ENCODE measurements around the gene NFATC1. TPM values are rescaled to one million over a fixed set of nuclear protein-coding genes. Genes with fewer than 3 reads are reported as not detected.

Gene NFATC1
- total RNA-seq, 6 donors from 2014 or later = 13.6 to 39.5 (median 20.3) TPM

- H3K27me3 ChIP-seq = no peaks in the 10 kb centered on the region
- no peaks in the 10 kb centered on the region for H3K9me3 ChIP-seq
- 57 to 59% methylated on average over 14 to 20 of the region's 20 CpGs for WGBS, 2 donors
- ATAC-seq (ENCODE audit: low FRiP score in 2 of 2) = peak; percentile 7 to 57
- DNase-seq = peak; percentile 18 to 68
- H3K4me1 ChIP-seq = peaks cover 23 to 32% (median 27%) of the 10 kb centered on the region in 4 donors
- H3K36me3 ChIP-seq = peaks cover 0 to 2% (median 0%) of the 10 kb centered on the region in 4 donors
- peak in 1 of 2 donors; percentile 3 for TF ChIP-seq POLR2AphosphoS5 (IDR thresholded peaks at IDR 0.05)
- TF ChIP-seq POLR2A (IDR thresholded peaks at IDR 0.05) = no peak
- TF ChIP-seq EP300 (IDR thresholded peaks at IDR 0.05) = peak in 1 of 4 donors; percentile 27
- no peak for TF ChIP-seq CTCF (IDR thresholded peaks at IDR 0.05)
- H3K27ac ChIP-seq = peak overlapping the region; percentile 81 to 93 (median 86)
- H3K4me3 ChIP-seq = peak overlapping the region in 2 of 4 donors; percentile 43 to 47
Measured at GRCh38 chr18:79506191-79507075, 110.7 kb downstream of the NFATC1 start.

GRCh38 chr18:79507076-79507545 lies 111.4 kb downstream of the NFATC1 start:
- Histone ChIP-seq H3K27me3 (no peaks in the 10 kb centered on the region), H3K27ac (peak overlapping the region; percentile 81 to 93 (median 86)), H3K4me3 (peak overlapping the region in 3 of 4 donors; percentile 27 to 47 (median 43)), H3K4me1 (peaks cover 23 to 32% (median 27%) of the 10 kb centered on the region in 4 donors), H3K9me3 (no peaks in the 10 kb centered on the region), H3K36me3 (peaks cover 0 to 4% (median under 1%) of the 10 kb centered on the region in 4 donors)
- WGBS, 2 donors = 20% methylated on average over 19 of the region's 24 CpGs; no CpG with 5 or more reads in 1 of the 2 donors
- TF ChIP-seq POLR2AphosphoS5 (IDR thresholded peaks at IDR 0.05) = peak in 1 of 2 donors; percentile 31
- no peak for TF ChIP-seq POLR2A (IDR thresholded peaks at IDR 0.05)
- DNase-seq (peak; percentile 41 to 87), ATAC-seq (ENCODE audit: low FRiP score in 2 of 2) (peak; percentile 81 to 89)

- Histone ChIP-seq H3K9me3 (no peaks in the 10 kb centered on the region), H3K27ac (peak overlapping the region; percentile 81 to 93 (median 86)), H3K27me3 (no peaks in the 10 kb centered on the region), H3K36me3 (peaks cover 0 to 8% (median 2%) of the 10 kb centered on the region in 4 donors), H3K4me1 (peaks cover 23 to 32% (median 27%) of the 10 kb centered on the region in 4 donors), H3K4me3 (peak overlapping the region in 3 of 4 donors; percentile 27 to 47 (median 43))
- ATAC-seq (ENCODE audit: low FRiP score in 2 of 2) = peak; percentile 61 to 87
- peak; percentile 71 to 93 for DNase-seq
- 15 to 20% methylated on average over 28 to 45 of the region's 46 CpGs for WGBS, 2 donors
- TF ChIP-seq CTCF (IDR thresholded peaks at IDR 0.05) (no peak), EP300 (IDR thresholded peaks at IDR 0.05) (no peak), POLR2A (IDR thresholded peaks at IDR 0.05) (peak in 1 of 4 donors; percentile 10), POLR2AphosphoS5 (IDR thresholded peaks at IDR 0.05) (peak in 1 of 2 donors; percentile 54)
Measured at GRCh38 chr18:79507546-79508480, 112.1 kb downstream of the NFATC1 start.

GRCh38 chr18:79508565-79509535 lies 113.1 kb downstream of the NFATC1 start:
- TF ChIP-seq POLR2A (IDR thresholded peaks at IDR 0.05) (no peak), POLR2AphosphoS5 (IDR thresholded peaks at IDR 0.05) (no peak), CTCF (IDR thresholded peaks at IDR 0.05) (no peak), EP300 (IDR thresholded peaks at IDR 0.05) (no peak)
- Histone ChIP-seq H3K9me3 (no peaks in the 10 kb centered on the region), H3K4me3 (peak overlapping the region in 1 of 4 donors; percentile 47), H3K4me1 (peaks cover 23 to 32% (median 27%) of the 10 kb centered on the region in 4 donors), H3K27me3 (no peaks in the 10 kb centered on the region), H3K27ac (peak overlapping the region in 3 of 4 donors; percentile 86 to 93 (median 86)), H3K36me3 (peaks cover 0 to 9% (median 2%) of the 10 kb centered on the region in 4 donors)
- 77 to 92% methylated on average over 17 to 40 of the region's 40 CpGs for WGBS, 2 donors
- ATAC-seq (ENCODE audit: low FRiP score in 2 of 2) = peak in 1 of 2 donors; percentile 1
- DNase-seq = peak; percentile 35 to 83
